22Rv1 (cell line): ENCODE data around the gene ATRAID.

Experiments used
- ZFX ChIP-seq: fragments of 450-650 bp; IDR thresholded peaks from 2 replicates; pipeline ENCODE4 v1.6.1; 2017; ENCODE audit warnings: antibody characterized with exemption, borderline replicate concordance
- TF ChIP-seq, protein P1 (sequence below): fragments of 450-650 bp; IDR thresholded peaks from 2 replicates; pipeline ENCODE4 v1.5.1; 2017; ENCODE audit warnings: mild to moderate bottlenecking

DNA sequence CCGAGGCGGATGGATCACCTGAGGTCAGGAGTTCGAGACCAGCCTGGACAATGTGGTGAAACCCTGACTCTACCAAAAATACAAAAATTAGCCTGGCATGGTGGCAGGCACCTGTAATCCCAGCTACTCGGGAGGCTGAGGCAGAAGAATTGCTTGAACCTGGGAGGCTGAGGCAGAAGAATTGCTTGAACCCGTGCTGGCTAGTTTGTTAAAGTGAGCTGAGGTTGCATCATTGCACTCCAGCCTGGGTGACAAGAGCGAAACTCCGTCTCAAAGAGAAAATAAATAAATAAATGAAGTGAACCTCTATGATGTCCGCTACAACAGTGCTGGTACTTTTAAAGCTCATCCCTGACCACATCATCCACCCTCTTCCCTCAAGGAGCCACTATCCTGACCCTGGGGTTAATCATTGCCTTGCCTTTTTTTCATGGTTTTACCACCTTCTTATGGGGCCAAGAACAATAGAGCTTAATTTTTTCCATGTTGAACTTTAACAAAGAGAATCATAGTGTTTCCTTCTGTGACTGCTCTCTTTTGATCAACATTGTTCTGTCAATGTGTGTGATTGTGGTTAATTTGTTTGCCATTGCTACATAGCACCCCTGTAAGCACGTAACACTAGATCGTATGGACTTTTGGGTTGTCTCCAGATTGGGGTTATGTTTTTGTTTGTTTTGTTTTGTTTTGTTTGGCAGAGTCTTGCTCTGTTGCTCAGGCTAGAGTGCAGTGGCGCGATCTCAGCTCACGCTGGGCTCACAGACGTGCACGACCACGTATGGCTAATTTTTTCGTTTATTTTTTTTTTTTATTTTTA lies 17.1 kb upstream of the ATRAID start:
- TF ChIP-seq, protein P1, sequence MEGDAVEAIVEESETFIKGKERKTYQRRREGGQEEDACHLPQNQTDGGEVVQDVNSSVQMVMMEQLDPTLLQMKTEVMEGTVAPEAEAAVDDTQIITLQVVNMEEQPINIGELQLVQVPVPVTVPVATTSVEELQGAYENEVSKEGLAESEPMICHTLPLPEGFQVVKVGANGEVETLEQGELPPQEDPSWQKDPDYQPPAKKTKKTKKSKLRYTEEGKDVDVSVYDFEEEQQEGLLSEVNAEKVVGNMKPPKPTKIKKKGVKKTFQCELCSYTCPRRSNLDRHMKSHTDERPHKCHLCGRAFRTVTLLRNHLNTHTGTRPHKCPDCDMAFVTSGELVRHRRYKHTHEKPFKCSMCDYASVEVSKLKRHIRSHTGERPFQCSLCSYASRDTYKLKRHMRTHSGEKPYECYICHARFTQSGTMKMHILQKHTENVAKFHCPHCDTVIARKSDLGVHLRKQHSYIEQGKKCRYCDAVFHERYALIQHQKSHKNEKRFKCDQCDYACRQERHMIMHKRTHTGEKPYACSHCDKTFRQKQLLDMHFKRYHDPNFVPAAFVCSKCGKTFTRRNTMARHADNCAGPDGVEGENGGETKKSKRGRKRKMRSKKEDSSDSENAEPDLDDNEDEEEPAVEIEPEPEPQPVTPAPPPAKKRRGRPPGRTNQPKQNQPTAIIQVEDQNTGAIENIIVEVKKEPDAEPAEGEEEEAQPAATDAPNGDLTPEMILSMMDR: no peak
- TF ChIP-seq ZFX: no peak
